Muscle of leg (tissue), 11 donors: ENCODE data around the gene ENTPD2. TPM values are rescaled to one million over a fixed set of nuclear protein-coding genes. Genes with fewer than 3 reads are reported as not detected.
"Not testable (repeated sequence)": the region's sequence is repeated elsewhere in the genome, so short reads cannot be mapped to it uniquely, and the experiment has no call there.

Source experiments
- DNase-seq: peaks from one replicate; pipeline ENCODE4 v3.0.0; 2013
- H3K27ac ChIP-seq: one replicate; pipeline ENCODE4 v1.5.1; 2013; ENCODE audit warnings: mild to moderate bottlenecking, low read length, control low read depth
- H3K27me3 ChIP-seq: one replicate; pipeline ENCODE4 v1.6.1; 2013; ENCODE audit warnings: low read length; ENCODE audit not compliant: control insufficient read depth, insufficient read depth
- H3K36me3 ChIP-seq: one replicate; pipeline ENCODE4 v1.6.1; 2013; ENCODE audit warnings: low read length; ENCODE audit not compliant: control insufficient read depth, insufficient read depth
- H3K4me1 ChIP-seq: one replicate; pipeline ENCODE4 v1.6.1; 2013; ENCODE audit warnings: low read length; ENCODE audit not compliant: control insufficient read depth, insufficient read depth
- H3K4me3 ChIP-seq: one replicate; pipeline ENCODE4 v1.5.1; 2013; ENCODE audit warnings: low read length, control low read depth
- H3K9me3 ChIP-seq: replicated peaks from 2 replicates; pipeline ENCODE4 v1.6.1; 2013; ENCODE audit warnings: low read depth, low read length; ENCODE audit not compliant: control insufficient read depth
- WGBS: methylation state at CpG from one replicate; pipeline ENCODE4 v1.1.5; 2013; ENCODE audit warnings: missing lambda C conversion rate; ENCODE audit not compliant: insufficient coverage; 5-methylcytosine and 5-hydroxymethylcytosine counted together
- polyA plus RNA-seq, 8 donors: library from polyadenylated mRNA; unstranded; fragments of 120-200 nt; gene quantifications; one replicate each; pipeline versions ENCODE4 v1.2.1 to v1.2.3, GENCODE V29; 2013; ENCODE audit warnings: inconsistent platforms in 1 of 8, low replicate concordance in 1 of 8; ENCODE audit not compliant: insufficient read length in 8 of 8, insufficient read depth in 1 of 8
- total RNA-seq: library from RNA; stranded (reverse); fragments of 120-200 nt; gene quantifications from one replicate; pipeline ENCODE4 v1.2.4, GENCODE V29; 2013

Gene ENTPD2
- total and polyA plus RNA-seq, 9 donors, result 3.7 to 20.6 (median 13.0) TPM

- 80% methylated on average over 20 of the region's 22 CpGs for WGBS
- H3K4me3 ChIP-seq, result no peak overlapping the region
- H3K9me3 ChIP-seq, result no peaks in the 10 kb centered on the region
- no peak for DNase-seq
- no peaks in the 10 kb centered on the region for H3K27me3 ChIP-seq
- H3K36me3 ChIP-seq, result peaks cover 20% of the 10 kb centered on the region
- H3K27ac ChIP-seq, result no peak overlapping the region
- peaks cover 22% of the 10 kb centered on the region for H3K4me1 ChIP-seq
Measured at GRCh38 chr9:137008312-137008711, 45.5 kb downstream of the ENTPD2 start.

DNA sequence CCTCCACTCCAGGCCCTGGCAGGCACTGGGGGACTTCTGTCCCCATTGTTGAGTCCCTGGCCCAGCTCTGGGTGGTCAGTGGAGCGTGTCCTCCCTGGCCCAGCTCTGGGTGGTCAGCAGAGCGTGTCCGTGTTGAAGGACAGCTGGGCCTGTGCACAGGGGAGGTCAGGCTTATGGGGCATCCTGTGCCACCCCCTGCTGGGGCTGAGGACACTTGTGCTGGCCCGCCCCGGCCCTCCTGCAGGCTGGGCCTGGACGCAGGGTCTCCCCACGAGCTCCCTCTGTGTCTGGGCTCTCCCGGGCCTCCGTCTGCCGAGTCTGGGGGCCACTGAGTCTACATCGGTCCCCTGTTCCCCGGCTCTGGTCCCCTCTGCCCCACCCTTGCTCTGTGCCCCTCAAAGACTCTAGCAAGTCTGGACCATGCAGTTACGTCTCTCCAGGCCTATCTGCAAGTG is 46.0 kb downstream of the ENTPD2 start:
- DNase-seq, result no peak
- WGBS, result 71% methylated on average over 12 of the region's 13 CpGs
- peaks cover 22% of the 10 kb centered on the region for H3K4me1 ChIP-seq
- no peak overlapping the region for H3K4me3 ChIP-seq
- H3K36me3 ChIP-seq, result peaks cover 20% of the 10 kb centered on the region
- H3K27ac ChIP-seq, result no peak overlapping the region
- no peaks in the 10 kb centered on the region for H3K27me3 ChIP-seq
- H3K9me3 ChIP-seq, result no peaks in the 10 kb centered on the region

- peak; percentile 57 for DNase-seq
- WGBS, result 59% methylated on average over 21 of the region's 30 CpGs
Measured at GRCh38 chr9:137007108-137007815, 46.6 kb downstream of the ENTPD2 start.

GRCh38 chr9:137006116-137007003 is 47.5 kb downstream of the ENTPD2 start:
- WGBS, result 53% methylated on average over 21 of the region's 24 CpGs
- DNase-seq, result no peak
- H3K4me3 ChIP-seq, result no peak overlapping the region
- peaks cover 9% of the 10 kb centered on the region for H3K36me3 ChIP-seq
- no peaks in the 10 kb centered on the region for H3K27me3 ChIP-seq
- H3K27ac ChIP-seq, result no peak overlapping the region
- H3K4me1 ChIP-seq, result peaks cover 22% of the 10 kb centered on the region
- H3K9me3 ChIP-seq, result no peaks in the 10 kb centered on the region

More at GRCh38 chr9:137007108-137007815, 46.6 kb downstream of the ENTPD2 start:
- Histone ChIP-seq H3K36me3 (peaks cover 15% of the 10 kb centered on the region), H3K27ac (no peak overlapping the region), H3K4me1 (peaks cover 22% of the 10 kb centered on the region), H3K9me3 (no peaks in the 10 kb centered on the region), H3K27me3 (no peaks in the 10 kb centered on the region), H3K4me3 (no peak overlapping the region)

DNA sequence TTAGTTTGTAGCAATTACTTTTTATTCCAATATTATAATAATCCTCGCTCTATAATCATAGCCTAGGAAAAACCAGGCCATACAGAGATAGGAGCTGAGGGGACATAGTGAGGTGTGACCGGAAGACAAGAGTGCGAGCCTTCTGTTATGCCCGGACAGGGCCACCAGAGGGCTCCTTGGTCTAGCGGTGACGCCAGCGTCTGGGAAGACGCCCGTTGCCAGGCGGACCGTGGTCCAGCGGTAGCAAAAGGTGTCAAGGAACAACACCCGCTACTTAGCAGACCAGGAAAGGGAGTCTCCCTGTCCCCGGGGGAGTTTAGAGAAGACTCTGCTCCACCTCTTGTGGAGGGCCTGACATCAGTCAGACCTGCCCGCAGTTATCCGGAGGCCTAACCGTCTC is 49.6 kb downstream of the ENTPD2 start:
- not testable (repeated sequence) for H3K36me3 ChIP-seq, H3K4me3 ChIP-seq, H3K27ac ChIP-seq, H3K9me3 ChIP-seq, DNase-seq, H3K27me3 ChIP-seq
- peaks cover 22% of the 10 kb centered on the region for H3K4me1 ChIP-seq
- WGBS, result 24% methylated on average over 11 of the region's 17 CpGs

GRCh38 chr9:137002646-137003041 is 51.2 kb downstream of the ENTPD2 start:
- WGBS, result 70% methylated on average over 10 of the region's 10 CpGs
- H3K27me3 ChIP-seq, result peaks cover 3% of the 10 kb centered on the region
- peaks cover 14% of the 10 kb centered on the region for H3K4me1 ChIP-seq
- no peak overlapping the region for H3K27ac ChIP-seq
- no peaks in the 10 kb centered on the region for H3K9me3 ChIP-seq
- H3K4me3 ChIP-seq, result no peak overlapping the region
- H3K36me3 ChIP-seq, result no peaks in the 10 kb centered on the region
- no peak for DNase-seq

DNA sequence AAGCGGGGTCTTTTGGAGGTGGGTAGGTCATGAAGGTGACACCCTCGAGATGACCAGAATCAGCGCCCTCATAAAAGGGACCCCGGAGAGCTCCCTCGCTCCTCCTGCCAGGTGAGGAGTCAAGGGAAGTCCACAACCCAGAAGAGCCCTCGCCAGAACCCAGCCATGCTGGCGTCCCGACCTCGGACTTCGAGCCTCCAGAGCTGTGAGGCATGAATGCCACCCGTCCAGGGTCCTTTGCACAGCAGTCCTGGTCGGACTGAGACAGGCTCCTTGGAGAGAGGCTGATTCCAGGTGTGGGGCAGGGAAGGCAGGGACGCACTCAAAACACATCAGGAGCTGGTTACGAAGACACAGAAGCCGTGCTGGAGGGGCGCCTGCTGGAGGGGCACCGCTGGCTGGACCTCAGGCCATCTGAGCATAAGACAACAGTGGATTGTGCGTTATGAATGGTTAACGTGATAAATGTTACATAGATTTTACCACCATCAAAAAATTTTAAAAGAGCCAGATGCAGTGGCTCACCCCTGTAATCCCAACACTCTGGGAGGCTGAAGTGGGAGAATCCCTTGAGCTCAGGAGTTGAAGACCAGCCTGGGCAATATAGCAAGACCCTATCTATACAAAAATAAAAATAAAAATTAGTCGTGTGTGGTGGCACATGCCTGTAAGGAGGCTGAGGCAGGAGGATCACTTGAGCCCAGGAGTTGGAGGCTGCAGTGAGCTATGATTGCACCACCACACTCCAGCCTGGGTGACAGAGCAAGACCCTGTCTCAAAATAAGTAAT is 51.8 kb downstream of the ENTPD2 start:
- Histone ChIP-seq H3K27me3 (peaks cover 9% of the 10 kb centered on the region), H3K9me3 (no peaks in the 10 kb centered on the region), H3K4me3 (no peak overlapping the region), H3K4me1 (peaks cover 8% of the 10 kb centered on the region), H3K27ac (no peak overlapping the region), H3K36me3 (no peaks in the 10 kb centered on the region)
- DNase-seq, result no peak
- 75% methylated on average over 13 of the region's 20 CpGs for WGBS

DNA sequence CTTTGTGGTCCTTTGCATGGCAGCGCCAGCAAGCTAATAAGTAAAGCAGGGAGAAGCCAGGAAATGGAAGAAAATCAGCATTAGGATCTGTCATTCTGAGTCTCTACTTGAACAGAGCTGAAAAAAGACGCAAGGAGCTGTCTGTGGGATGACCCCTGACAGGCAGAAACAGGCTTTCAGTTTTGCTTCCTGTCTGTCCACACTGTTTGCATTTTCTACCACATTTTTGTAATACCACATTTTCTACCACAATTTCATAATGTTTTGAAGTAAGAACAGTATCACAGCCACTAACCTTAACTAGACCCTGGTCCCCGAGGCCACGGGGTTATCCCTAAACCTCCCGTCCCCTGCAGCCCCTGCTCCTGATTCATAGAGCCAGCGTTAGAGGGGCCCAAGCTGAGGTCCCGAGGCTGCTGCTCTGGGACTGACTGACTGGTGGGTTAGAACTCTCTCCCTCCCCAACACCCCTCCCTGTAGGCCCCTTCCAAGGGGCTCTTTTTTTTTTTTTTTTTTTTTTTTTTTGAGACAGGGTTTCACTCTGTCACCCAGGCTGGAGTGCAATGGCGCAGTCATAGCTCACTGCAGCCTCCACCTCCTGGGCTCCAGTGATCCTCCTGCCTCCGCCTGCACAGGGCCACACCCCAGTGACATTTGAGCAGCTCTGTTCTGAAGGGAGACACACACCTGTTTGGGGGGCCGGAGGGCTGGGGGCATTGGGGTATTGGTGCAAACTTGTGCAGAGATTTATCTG is 53.5 kb downstream of the ENTPD2 start:
- peaks cover 16% of the 10 kb centered on the region for H3K4me1 ChIP-seq
- no peaks in the 10 kb centered on the region for H3K9me3 ChIP-seq
- H3K27me3 ChIP-seq, result peaks cover 25% of the 10 kb centered on the region
- no peak for DNase-seq
- H3K4me3 ChIP-seq, result no peak overlapping the region
- H3K27ac ChIP-seq, result peak overlapping the region; percentile 13
- no peaks in the 10 kb centered on the region for H3K36me3 ChIP-seq
- WGBS, result 67% methylated on average over 7 of the region's 10 CpGs
